Liver (tissue), 9 donors: Measurements from ENCODE around the gene MVP. TPM values are rescaled to one million over a fixed set of nuclear protein-coding genes. Genes with fewer than 3 reads are reported as not detected.

ENCODE experiments used
- DNase-seq: peaks from one replicate; pipeline ENCODE4 v3.0.0-alpha.2; 2017; ENCODE audit warnings: low spot score
- H3K27ac ChIP-seq, 2 donors: one replicate each; pipeline ENCODE4 v1.7.0; 2013; ENCODE audit warnings: inconsistent platforms in 2 of 2, low read length in 2 of 2, control low read depth in 1 of 2, low read depth in 1 of 2, mild to moderate bottlenecking in 1 of 2
- H3K27me3 ChIP-seq, 4 donors: one replicate each; pipeline versions ENCODE4 v1.6.1 to v1.7.0; 2013; ENCODE audit warnings: low read length in 3 of 4, inconsistent platforms in 1 of 4, mild to moderate bottlenecking in 1 of 4, moderate library complexity in 1 of 4; ENCODE audit not compliant: control insufficient read depth in 4 of 4, insufficient read depth in 4 of 4
- H3K36me3 ChIP-seq, 4 donors: one replicate each; pipeline versions ENCODE4 v1.6.1 to v1.7.0; 2013; ENCODE audit warnings: low read length in 3 of 4, mild to moderate bottlenecking in 3 of 4, low read depth in 1 of 4, moderate library complexity in 1 of 4; ENCODE audit not compliant: control insufficient read depth in 4 of 4, insufficient read depth in 3 of 4
- H3K4me1 ChIP-seq, 4 donors: one replicate each; pipeline versions ENCODE4 v1.6.1 to v1.7.0; 2013; ENCODE audit warnings: low read length in 3 of 4, mild to moderate bottlenecking in 3 of 4, moderate library complexity in 1 of 4; ENCODE audit not compliant: control insufficient read depth in 4 of 4, insufficient read depth in 4 of 4
- H3K4me3 ChIP-seq, 3 donors: one replicate each; pipeline versions ENCODE4 v1.6.1 to v1.7.0; 2013; ENCODE audit warnings: low read length in 3 of 3, control low read depth in 1 of 3, low read depth in 1 of 3, mild to moderate bottlenecking in 1 of 3
- H3K9ac ChIP-seq, 2 donors: one replicate each; pipeline ENCODE4 v1.7.0; 2013; ENCODE audit warnings: low read length in 2 of 2, mild to moderate bottlenecking in 2 of 2, moderate library complexity in 2 of 2, control low read depth in 1 of 2, low read depth in 1 of 2
- H3K9me3 ChIP-seq, 4 donors: one replicate each; pipeline versions ENCODE4 v1.6.1 to v1.7.0; 2013; ENCODE audit warnings: low read length in 3 of 4; ENCODE audit not compliant: control insufficient read depth in 4 of 4
- EGR1 ChIP-seq, 2 donors: IDR thresholded peaks; 2 replicates each; pipeline ENCODE4 v1.6.1; 2016 to 2018; ENCODE audit warnings: antibody characterized with exemption in 2 of 2, low read depth in 2 of 2
- FOXA1 ChIP-seq: IDR thresholded peaks from 2 replicates; pipeline ENCODE4 v1.6.1; 2016; ENCODE audit warnings: antibody characterized with exemption
- FOXA2 ChIP-seq: IDR thresholded peaks from 2 replicates; pipeline ENCODE4 v1.6.1; 2016; ENCODE audit warnings: antibody characterized with exemption
- GABPA ChIP-seq, 2 donors: IDR thresholded peaks in 1 of 2; conservative IDR thresholded peaks in 1 of 2; 2 replicates each; pipeline ENCODE4 v1.6.1; 2016; ENCODE audit warnings: antibody characterized with exemption in 2 of 2, mild to moderate bottlenecking in 1 of 2, moderate library complexity in 1 of 2
- HNF4A ChIP-seq, 2 donors: conservative IDR thresholded peaks; 2 replicates each; pipeline ENCODE4 v1.6.1; 2016; ENCODE audit warnings: antibody characterized with exemption in 2 of 2, mild to moderate bottlenecking in 2 of 2
- HNF4G ChIP-seq: IDR thresholded peaks from 2 replicates; pipeline ENCODE4 v1.6.1; 2016; ENCODE audit warnings: antibody characterized with exemption
- JUND ChIP-seq, 2 donors: IDR thresholded peaks; 2 replicates each; pipeline ENCODE4 v1.6.1; 2016; ENCODE audit warnings: antibody characterized with exemption in 2 of 2
- NR2F2 ChIP-seq: IDR thresholded peaks from 2 replicates; pipeline ENCODE4 v1.6.1; 2016; ENCODE audit warnings: antibody characterized with exemption
- TAF1 ChIP-seq: conservative IDR thresholded peaks from 2 replicates; pipeline ENCODE4 v1.6.1; 2016; ENCODE audit warnings: antibody characterized with exemption, mild to moderate bottlenecking
- YY1 ChIP-seq: IDR thresholded peaks from 2 replicates; pipeline ENCODE4 v1.6.1; 2016; ENCODE audit warnings: antibody characterized with exemption, mild to moderate bottlenecking
- WGBS: extraction: QIAGEN DNeasy Blood & Tissue Kit; methylation state at CpG from one replicate; pipeline ENCODE4 v1.1.7; 2013; 5-methylcytosine and 5-hydroxymethylcytosine counted together
- polyA plus RNA-seq, 2 donors: library from polyadenylated mRNA; stranded (reverse) in 1 of 2; unstranded in 1 of 2; fragments of 200-250 nt in 1 of 2; fragments of >200 nt in 1 of 2; fragmentation: Nextera tagmentation in 1 of 2; extraction: Ambion mirVana in 1 of 2; gene quantifications; one replicate each; pipeline versions ENCODE4 v1.2.1 to v1.2.3, GENCODE V29; 2013 to 2015
- total RNA-seq, 2 donors: library from RNA; depleted of rRNA; stranded (reverse); fragments of >200 nt; gene quantifications; one replicate each; pipeline ENCODE4 v1.2.3, GENCODE V29; 2014
- TF ChIP-seq, protein P1 (sequence below): IDR thresholded peaks from 2 replicates; pipeline ENCODE4 v1.6.1; 2016; ENCODE audit warnings: antibody characterized with exemption
- TF ChIP-seq, protein P2 (sequence below): IDR thresholded peaks from 2 replicates; pipeline ENCODE4 v1.6.1; 2016; ENCODE audit warnings: antibody characterized with exemption
- TF ChIP-seq, protein P3 (sequence below): fragments of 150-350 bp; IDR thresholded peaks from 2 replicates; pipeline ENCODE4 v1.5.1; 2017; ENCODE audit warnings: improper control_type of control experiment, low read depth, low read length; ENCODE audit not compliant: missing input control
- TF ChIP-seq, protein P4 (sequence below): IDR thresholded peaks from 2 replicates; pipeline ENCODE4 v1.6.1; 2016; ENCODE audit warnings: antibody characterized with exemption
- TF ChIP-seq, protein P5 (sequence below): IDR thresholded peaks from 2 replicates; pipeline ENCODE4 v1.6.1; 2016; ENCODE audit warnings: antibody characterized with exemption, mild to moderate bottlenecking
- donor health status: healthy.
- donor health status: healthy.
- donor health status: healthy.
- donor health status: healthy.
- donor health status: healthy.

The MVP gene
- total and polyA plus RNA-seq, 4 donors, result 30.7 to 78.4 (median 50.7) TPM

DNA sequence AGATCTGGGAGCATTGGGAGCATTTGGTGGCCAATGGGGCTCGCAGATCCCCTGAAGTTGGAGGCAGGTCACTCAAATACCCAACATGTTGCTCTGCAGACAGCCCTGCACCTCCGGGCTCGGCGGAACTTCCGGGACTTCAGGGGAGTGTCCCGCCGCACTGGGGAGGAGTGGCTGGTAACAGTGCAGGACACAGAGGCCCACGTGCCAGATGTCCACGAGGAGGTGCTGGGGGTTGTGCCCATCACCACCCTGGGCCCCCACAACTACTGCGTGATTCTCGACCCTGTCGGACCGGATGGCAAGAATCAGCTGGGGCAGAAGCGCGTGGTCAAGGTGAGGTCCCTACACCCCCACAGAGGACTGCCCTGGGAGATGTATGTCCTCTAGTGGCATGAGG is 16.4 kb downstream of the MVP start:
- no peaks in the 10 kb centered on the region for H3K27me3 ChIP-seq
- no peak overlapping the region for H3K27ac ChIP-seq
- no peaks in the 10 kb centered on the region for H3K9me3 ChIP-seq
- 93% methylated on average over 15 of the region's 15 CpGs for WGBS
- H3K4me3 ChIP-seq, result no peak overlapping the region
- DNase-seq, result no peak
- peaks cover 20 to 61% (median 24%) of the 10 kb centered on the region in 4 donors for H3K36me3 ChIP-seq
- H3K4me1 ChIP-seq, result peaks cover 0 to 2% (median 0%) of the 10 kb centered on the region in 4 donors
- TF ChIP-seq YY1, result no peak
- TF ChIP-seq, protein P1, sequence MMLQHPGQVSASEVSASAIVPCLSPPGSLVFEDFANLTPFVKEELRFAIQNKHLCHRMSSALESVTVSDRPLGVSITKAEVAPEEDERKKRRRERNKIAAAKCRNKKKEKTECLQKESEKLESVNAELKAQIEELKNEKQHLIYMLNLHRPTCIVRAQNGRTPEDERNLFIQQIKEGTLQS, result no peak
- TF ChIP-seq HNF4A (conservative IDR thresholded peaks at IDR 0.05), result no peak
- TF ChIP-seq, protein P2, sequence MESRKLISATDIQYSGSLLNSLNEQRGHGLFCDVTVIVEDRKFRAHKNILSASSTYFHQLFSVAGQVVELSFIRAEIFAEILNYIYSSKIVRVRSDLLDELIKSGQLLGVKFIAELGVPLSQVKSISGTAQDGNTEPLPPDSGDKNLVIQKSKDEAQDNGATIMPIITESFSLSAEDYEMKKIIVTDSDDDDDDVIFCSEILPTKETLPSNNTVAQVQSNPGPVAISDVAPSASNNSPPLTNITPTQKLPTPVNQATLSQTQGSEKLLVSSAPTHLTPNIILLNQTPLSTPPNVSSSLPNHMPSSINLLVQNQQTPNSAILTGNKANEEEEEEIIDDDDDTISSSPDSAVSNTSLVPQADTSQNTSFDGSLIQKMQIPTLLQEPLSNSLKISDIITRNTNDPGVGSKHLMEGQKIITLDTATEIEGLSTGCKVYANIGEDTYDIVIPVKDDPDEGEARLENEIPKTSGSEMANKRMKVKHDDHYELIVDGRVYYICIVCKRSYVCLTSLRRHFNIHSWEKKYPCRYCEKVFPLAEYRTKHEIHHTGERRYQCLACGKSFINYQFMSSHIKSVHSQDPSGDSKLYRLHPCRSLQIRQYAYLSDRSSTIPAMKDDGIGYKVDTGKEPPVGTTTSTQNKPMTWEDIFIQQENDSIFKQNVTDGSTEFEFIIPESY, result no peak
- no peak overlapping the region for H3K9ac ChIP-seq

DNA sequence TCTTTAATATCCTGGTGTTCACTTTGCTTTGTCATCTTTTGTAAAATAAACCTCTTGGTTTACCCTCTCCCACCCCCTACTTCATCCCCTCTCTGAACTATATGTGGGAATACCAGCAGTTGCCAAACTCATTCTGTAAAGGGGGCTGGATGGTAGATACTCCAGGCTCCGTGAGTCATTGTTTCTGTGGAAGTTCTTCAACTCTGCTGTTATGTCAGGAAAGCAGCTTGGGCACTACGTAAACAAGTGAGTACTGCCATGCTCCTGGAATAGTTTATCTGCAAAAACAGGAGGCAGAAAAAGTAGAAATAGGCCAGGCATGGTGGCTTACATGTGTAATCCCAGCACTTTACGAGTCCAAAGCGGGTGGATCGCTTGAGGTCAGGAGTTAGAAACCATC is 17.6 kb downstream of the MVP start:
- no peaks in the 10 kb centered on the region for H3K9me3 ChIP-seq
- DNase-seq, result no peak
- H3K27ac ChIP-seq, result no peak overlapping the region
- TF ChIP-seq, protein P3, sequence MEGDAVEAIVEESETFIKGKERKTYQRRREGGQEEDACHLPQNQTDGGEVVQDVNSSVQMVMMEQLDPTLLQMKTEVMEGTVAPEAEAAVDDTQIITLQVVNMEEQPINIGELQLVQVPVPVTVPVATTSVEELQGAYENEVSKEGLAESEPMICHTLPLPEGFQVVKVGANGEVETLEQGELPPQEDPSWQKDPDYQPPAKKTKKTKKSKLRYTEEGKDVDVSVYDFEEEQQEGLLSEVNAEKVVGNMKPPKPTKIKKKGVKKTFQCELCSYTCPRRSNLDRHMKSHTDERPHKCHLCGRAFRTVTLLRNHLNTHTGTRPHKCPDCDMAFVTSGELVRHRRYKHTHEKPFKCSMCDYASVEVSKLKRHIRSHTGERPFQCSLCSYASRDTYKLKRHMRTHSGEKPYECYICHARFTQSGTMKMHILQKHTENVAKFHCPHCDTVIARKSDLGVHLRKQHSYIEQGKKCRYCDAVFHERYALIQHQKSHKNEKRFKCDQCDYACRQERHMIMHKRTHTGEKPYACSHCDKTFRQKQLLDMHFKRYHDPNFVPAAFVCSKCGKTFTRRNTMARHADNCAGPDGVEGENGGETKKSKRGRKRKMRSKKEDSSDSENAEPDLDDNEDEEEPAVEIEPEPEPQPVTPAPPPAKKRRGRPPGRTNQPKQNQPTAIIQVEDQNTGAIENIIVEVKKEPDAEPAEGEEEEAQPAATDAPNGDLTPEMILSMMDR, result no peak
- TF ChIP-seq TAF1, result no peak
- TF ChIP-seq, protein P4, sequence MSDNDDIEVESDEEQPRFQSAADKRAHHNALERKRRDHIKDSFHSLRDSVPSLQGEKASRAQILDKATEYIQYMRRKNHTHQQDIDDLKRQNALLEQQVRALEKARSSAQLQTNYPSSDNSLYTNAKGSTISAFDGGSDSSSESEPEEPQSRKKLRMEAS, result no peak
- 96% methylated on average over 5 of the region's 5 CpGs for WGBS
- no peak overlapping the region for H3K4me3 ChIP-seq
- H3K4me1 ChIP-seq, result no peaks in the 10 kb centered on the region
- H3K27me3 ChIP-seq, result no peaks in the 10 kb centered on the region
- H3K36me3 ChIP-seq, result peaks cover 22 to 67% (median 28%) of the 10 kb centered on the region in 4 donors
- no peak overlapping the region for H3K9ac ChIP-seq

DNA sequence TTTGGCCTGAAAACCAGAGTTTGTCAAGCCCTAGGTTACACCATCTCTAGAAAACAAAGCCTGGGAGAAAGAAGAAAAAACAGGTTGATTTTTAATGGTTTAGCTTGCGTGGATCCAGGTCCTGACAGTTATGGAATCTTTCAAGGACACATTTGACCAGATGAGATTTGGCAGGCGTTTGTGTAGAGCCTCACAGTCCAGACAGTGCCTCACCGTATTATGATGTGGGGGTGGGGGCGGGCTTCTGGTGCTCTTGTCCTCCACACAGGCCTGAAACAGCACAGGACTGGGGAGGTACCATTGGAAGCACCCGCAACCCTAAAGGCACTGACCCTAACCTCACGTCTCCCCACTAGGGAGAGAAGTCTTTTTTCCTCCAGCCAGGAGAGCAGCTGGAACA is 19.6 kb downstream of the MVP start:
- H3K4me1 ChIP-seq, result no peaks in the 10 kb centered on the region
- no peak overlapping the region for H3K4me3 ChIP-seq
- no peak overlapping the region for H3K27ac ChIP-seq
- H3K27me3 ChIP-seq, result no peaks in the 10 kb centered on the region
- H3K9ac ChIP-seq, result no peak overlapping the region
- H3K9me3 ChIP-seq, result no peaks in the 10 kb centered on the region
- H3K36me3 ChIP-seq, result peaks cover 17 to 64% (median 19%) of the 10 kb centered on the region in 4 donors
- whole genome bisulfite sequencing, result 96% methylated on average over 6 of the region's 6 CpGs
- no peak for DNase-seq
- TF ChIP-seq YY1, result no peak
- TF ChIP-seq, protein P1, result no peak
- TF ChIP-seq, protein P5, sequence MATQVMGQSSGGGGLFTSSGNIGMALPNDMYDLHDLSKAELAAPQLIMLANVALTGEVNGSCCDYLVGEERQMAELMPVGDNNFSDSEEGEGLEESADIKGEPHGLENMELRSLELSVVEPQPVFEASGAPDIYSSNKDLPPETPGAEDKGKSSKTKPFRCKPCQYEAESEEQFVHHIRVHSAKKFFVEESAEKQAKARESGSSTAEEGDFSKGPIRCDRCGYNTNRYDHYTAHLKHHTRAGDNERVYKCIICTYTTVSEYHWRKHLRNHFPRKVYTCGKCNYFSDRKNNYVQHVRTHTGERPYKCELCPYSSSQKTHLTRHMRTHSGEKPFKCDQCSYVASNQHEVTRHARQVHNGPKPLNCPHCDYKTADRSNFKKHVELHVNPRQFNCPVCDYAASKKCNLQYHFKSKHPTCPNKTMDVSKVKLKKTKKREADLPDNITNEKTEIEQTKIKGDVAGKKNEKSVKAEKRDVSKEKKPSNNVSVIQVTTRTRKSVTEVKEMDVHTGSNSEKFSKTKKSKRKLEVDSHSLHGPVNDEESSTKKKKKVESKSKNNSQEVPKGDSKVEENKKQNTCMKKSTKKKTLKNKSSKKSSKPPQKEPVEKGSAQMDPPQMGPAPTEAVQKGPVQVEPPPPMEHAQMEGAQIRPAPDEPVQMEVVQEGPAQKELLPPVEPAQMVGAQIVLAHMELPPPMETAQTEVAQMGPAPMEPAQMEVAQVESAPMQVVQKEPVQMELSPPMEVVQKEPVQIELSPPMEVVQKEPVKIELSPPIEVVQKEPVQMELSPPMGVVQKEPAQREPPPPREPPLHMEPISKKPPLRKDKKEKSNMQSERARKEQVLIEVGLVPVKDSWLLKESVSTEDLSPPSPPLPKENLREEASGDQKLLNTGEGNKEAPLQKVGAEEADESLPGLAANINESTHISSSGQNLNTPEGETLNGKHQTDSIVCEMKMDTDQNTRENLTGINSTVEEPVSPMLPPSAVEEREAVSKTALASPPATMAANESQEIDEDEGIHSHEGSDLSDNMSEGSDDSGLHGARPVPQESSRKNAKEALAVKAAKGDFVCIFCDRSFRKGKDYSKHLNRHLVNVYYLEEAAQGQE, result no peak
- TF ChIP-seq JUND (IDR thresholded peaks at IDR 0.05), result no peak
- TF ChIP-seq GABPA (IDR thresholded peaks at IDR 0.05 in 1 of 2, conservative IDR thresholded peaks at IDR 0.05 in 1 of 2), result no peak
- TF ChIP-seq TAF1, result no peak
- TF ChIP-seq NR2F2, result no peak
- no peak for TF ChIP-seq HNF4A (conservative IDR thresholded peaks at IDR 0.05)
- no peak for TF ChIP-seq EGR1 (IDR thresholded peaks at IDR 0.05; ENCODE audit: low read depth in 2 of 2)
- no peak for TF ChIP-seq FOXA2
- TF ChIP-seq, protein P2, result no peak
- TF ChIP-seq HNF4G, result no peak
- no peak for TF ChIP-seq FOXA1
